Vagina (tissue), 2 donors: ENCODE measurements around the gene HDAC7.

Experiments
- CTCF ChIP-seq, 3 experiments: fragments of 450-650 bp in 2 of 3; fragments of 200-600 bp in 1 of 3; sonication (generic) in 1 of 3; IDR thresholded peaks; one replicate each; pipeline ENCODE4 v1.5.1; 2017 to 2019; ENCODE audit warnings: antibody characterized with exemption in 3 of 3, mild to moderate bottlenecking in 2 of 3, moderate library complexity in 2 of 3
- POLR2AphosphoS5 ChIP-seq, 2 donors: sonication (generic); formaldehyde crosslinking; IDR thresholded peaks; one replicate each; pipeline ENCODE4 v1.9.0; 2017; ENCODE audit warnings: antibody characterized with exemption in 2 of 2, mild to moderate bottlenecking in 2 of 2, low read depth in 1 of 2; ENCODE audit not compliant: insufficient read depth in 1 of 2

GRCh38 chr12:47832263-47832933 lies 12.7 kb upstream of the HDAC7 start:
- no peak for TF ChIP-seq POLR2AphosphoS5 (IDR thresholded peaks at IDR 0.05; ENCODE audit: insufficient read depth in 1 of 2, low read depth in 1 of 2)
- TF ChIP-seq CTCF (IDR thresholded peaks at IDR 0.05): no peak
